Measurements from ENCODE around the gene MYO1F.

MYO1F gene

GRCh38 chr19:8529369-8530006 is 47.8 kb downstream of the MYO1F start:
- no peak for TF ChIP-seq CTCF (IDR thresholded peaks at IDR 0.05)

- no peak for TF ChIP-seq CTCF (IDR thresholded peaks at IDR 0.05)
These were observed 48.7 kb downstream of the MYO1F start for GRCh38 chr19:8528500-8528899.

- no peak for TF ChIP-seq CTCF (IDR thresholded peaks at IDR 0.05)
These were observed 50.7 kb downstream of the MYO1F start for GRCh38 chr19:8526345-8527091.

GRCh38 chr19:8525401-8525684 is 51.9 kb downstream of the MYO1F start:
- TF ChIP-seq CTCF (IDR thresholded peaks at IDR 0.05), result no peak

- no peak for TF ChIP-seq CTCF (IDR thresholded peaks at IDR 0.05)
These were observed 57.9 kb downstream of the MYO1F start for GRCh38 chr19:8519388-8519787.

- TF ChIP-seq CTCF (IDR thresholded peaks at IDR 0.05), result no peak
These were observed 58.7 kb downstream of the MYO1F start for GRCh38 chr19:8518536-8518935.

GRCh38 chr19:8517551-8518442 is 59.4 kb downstream of the MYO1F start:
- no peak for TF ChIP-seq CTCF (IDR thresholded peaks at IDR 0.05)

Measured in LNCAP (cell line).